Stimulated activated CD8-positive, alpha-beta memory T cell treated with anti-CD3 and anti-CD28 coated beads, Interleukin-15, amount 100 ng/mL, for 48 hours (primary cell): Measurements from ENCODE around the gene ACTR1A.
A peak's percentile ranks its signal among the peaks of the same experiment; 100 is the strongest.
"Not testable (repeated sequence)": the region's sequence is repeated elsewhere in the genome, so short reads cannot be mapped to it uniquely, and the experiment has no call there.

Source experiments
- DNase-seq, 2 donors: peaks; one replicate each; pipeline ENCODE4 v3.0.0-alpha.2; 2020; ENCODE audit warnings: low read depth in 2 of 2

ACTR1A gene

DNA sequence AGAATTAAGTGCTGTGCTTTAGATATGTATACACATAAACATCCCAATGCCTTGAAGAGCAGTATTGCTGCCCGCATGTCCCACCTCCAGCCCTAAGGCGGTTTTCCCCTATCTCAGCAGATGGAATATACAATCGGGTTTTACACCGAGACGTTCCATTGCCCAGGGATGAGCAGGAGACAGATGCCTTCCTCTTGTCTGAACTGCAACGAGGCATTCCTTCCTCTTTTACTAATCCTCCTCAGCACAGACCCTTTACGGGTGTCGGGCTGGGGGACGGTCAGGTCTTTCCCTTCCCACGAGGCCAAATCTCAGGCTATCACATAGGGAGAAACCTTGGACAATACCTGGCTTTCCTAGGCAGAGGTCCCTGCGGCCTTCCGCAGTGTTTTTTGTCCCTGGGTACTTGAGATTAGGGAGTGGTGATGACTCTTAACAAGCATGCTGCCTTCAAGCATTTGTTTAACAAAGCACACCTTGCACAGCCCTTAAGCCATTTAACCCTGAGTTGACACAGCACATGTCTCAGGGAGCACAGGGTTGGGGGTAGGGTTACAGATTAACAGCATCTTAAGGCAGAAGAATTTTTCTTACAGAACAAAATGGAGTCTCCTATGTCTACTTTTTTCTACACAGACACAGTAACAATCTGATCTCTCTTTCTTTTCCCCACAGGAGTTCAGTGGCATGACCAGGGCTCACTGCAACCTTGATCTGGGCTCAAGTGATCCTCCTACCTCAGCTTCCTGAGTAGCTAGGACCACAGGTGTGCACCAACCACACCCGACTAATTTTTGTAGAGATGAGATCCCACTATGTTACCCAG, 47.6 kb downstream of the ACTR1A start:
- not testable (repeated sequence) for DNase-seq

DNA sequence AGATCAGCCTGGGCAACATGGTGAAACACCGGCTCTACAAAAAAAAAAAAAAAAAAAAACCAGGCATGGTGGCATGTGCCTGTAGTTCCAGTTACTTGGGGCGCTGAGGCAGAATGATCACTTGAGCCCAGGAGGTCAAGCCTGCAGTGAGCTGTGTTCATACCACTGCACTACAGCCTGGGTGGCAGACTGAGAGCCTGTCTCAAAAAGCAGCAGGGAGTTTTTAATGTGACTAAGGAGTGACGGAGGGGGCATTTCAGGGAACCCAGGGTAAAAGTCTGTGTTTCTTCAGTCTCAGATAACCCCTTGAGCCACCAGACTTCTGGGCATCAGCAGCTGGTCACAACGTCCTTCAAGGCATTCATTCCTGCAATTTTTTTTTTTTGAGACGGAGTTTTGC, 49.0 kb downstream of the ACTR1A start:
- no peak for DNase-seq

DNA sequence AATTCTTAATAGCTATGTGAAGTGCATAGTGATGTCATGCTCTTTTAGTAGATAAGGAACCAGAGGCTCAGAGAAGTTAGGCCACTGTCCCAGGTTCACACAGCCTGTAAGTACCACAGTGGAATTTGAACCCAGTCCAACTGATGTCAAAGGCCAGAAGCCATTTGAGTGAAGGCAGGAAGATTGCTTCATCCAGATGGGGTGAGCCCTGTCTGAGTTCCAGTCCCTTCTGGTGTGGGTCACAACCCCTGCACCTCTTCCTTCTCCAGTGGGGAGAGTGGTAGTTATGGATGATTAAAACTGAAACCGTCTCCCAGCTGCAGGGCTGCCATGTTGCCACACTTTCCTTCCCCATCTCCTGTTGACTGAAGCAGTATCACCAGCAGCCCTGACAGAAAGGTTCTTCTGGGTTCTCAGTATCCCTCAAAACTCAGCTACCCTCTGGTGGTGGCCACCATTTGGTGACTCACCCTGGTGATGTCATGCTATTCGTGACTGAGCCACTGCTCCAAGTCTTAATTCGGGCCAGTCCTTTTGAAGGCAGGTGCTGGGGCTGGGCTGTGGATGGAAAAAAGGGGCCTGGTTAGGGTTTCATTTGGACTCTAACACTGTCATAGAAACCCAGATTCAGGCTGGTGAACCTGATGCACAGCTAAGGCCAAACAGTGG, 49.7 kb downstream of the ACTR1A start:
- peak; percentile 73 to 81 for DNase-seq

GRCh38 chr10:102451105-102451969, 51.2 kb downstream of the ACTR1A start, which contains the start of gene C10orf95:
Gene C10orf95, minus strand, starts transcription at chr10:102451543. Its CDS starts 450 bp downstream, at chr10:102451093.
- DNase-seq: no peak

DNA sequence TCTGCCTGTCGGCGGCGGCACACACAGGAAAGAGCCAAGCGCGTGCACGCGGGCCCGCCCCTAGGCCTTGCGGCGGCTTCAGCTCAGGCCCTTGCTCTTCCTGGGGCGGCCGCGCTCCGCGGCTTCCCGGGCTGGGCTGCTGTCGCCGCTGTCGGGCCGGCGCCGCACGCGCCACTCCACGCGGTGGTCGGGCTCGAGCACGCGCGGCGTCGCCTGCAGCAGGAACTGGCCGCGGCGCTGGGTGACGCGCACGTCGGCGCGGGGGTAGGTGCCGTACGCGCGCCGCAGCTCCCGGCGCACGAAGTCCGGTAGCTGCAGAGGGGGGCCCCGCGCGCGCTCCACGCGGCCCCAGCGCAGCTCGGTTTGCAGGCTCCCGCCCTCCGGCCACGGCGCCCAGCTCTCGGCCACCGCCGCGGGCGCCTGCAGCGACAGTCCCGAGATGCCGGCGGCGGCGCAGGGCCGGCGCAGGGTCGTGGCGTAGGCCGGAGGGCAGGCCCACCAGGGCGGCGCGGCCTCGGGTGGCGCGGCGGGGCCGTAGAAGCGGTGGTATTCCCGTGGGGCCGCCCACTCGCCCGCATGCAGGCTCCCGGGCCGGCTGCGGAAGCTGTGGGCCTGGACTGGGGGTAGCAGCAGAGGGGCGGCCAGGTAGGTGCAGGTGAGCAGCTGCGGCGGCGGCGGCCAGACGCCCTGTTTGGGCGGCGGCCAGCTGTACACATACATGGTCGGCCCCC, 52.0 kb downstream of the ACTR1A start:
- DNase-seq: peak; percentile 81 to 85

- DNase-seq: no peak
Measured at GRCh38 chr10:102450124-102450373, 52.5 kb downstream of the ACTR1A start.

DNA sequence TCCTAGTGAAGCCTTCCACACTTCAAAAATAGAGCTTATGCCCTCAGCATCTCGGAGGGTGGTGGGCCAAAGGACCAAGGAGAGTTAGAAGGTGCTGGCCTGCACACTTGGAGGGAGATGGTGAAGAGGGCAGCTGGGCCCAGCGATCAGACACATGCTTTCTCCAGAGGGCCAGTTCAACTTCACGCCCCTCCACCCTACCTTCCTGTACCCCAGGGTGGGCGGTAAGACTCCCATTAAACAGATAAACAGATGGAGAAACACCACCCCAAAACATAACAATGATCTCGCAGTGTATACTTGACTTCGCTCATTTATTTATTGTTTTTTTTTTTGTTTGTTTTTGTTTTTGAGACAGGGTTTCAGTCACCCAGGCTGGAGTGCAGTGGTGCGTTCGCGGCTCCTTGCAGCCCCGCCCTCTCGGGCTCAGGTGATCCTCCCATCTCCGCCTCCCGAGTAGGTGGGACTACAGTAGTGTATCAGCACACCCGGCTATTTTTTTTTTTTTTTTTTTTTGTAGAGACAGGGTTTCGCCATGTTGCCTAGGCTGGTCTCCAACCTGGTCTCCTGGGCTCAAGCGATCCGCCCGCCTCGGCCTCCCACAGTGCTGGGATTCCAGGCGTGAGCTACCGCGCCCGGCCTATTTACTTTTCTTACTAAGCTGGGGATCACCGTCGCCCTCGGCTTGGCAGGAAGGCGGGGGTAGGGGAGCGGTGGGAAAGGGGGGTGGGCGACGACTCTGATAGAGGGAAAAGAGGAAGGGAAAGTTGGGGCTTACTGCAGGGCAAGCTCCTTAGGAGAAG, 53.0 kb downstream of the ACTR1A start:
- peak; percentile 76 to 78 for DNase-seq

DNA sequence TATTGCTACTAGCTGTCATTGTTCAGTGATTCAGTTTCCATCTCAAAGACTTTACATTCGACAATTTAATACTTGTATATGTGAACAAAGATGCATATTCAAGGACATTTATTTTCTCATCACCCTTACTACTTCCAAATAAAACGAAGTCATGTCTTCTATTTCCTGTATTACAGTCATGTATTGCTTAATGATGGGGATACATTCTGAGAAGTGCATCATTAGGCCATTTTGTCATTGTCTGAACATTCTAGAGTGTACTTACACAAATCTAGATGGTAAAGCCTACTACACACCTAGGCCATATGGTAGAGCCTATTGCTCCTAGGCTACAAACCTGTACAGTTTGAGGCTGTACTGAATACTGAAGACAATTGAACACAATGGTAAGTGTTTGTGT, 57.7 kb downstream of the ACTR1A start:
- no peak for DNase-seq

GRCh38 chr10:102438374-102438773, 64.1 kb downstream of the ACTR1A start:
- DNase-seq: no peak

DNA sequence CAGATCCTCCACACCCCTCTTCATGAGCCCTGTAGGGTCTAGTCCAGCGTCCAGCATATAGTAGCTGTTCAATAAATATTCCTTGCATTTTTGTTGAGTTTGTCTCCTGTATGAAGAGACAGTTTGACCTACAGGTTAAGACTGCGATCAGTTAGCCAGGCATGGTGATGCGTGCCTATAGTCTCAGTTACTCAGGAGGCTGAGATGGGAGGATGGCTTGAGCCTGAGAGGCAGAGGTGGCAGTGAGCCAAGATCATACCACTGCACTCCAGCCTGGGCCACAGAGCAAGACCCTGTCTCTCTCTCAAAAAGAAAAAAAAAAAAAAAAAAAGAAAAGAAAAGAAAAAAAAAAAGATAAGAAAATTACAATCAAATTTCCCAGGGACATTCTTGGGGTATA, 65.0 kb downstream of the ACTR1A start:
- no peak for DNase-seq

DNA sequence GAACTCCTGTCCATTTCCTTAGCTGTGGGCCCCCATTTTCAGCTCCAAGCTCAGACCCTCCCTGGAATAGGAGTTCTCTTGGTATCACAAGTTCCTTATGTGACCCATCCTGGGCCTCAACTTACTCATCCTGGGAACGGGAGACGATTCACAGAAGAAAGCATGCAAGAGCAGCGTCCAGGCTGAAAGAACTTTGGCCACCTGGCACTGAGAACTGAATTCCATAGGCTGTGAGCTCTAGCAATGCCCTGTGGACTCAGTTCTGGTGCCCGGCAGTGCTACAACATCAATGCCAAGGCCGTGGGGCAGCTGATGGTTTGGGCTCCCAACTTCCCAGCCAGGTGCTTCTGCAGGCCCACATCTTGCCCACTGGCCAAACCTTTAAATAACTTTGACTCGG, 66.2 kb downstream of the ACTR1A start:
- DNase-seq: no peak

DNA sequence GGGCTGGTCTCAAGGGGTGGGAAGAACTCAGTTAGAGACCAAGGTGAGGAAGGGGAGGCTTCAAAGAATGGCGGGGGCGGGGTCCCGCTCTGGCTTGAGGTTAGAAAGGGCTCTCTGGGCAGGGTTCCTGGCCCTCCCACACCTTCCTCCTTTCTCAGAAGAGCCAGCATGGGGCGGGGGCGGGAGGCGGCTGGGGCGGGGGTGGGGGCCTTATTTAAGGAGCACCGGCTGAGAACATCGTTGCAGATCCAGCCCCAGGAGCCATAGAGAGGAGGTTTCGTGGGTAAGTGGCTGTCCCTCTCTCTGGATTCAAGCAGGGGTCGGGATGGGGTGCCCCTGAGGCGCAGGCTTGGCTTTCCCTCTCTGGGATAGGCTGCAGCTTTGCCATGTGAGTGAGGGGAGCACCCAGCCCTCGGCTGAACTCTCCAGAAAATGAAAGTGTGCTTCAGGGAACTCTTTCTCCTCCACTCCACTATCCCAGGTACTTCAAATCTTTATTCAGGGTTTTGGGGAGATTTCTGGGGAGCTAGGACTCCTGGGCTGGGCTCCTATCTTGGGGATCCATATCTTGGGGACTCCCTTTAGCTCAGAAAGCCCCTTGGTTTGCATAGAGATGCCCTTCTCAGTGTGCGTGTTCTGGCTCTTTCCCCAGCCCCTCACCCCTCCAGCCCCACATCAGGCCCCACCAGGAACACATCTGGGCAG, 66.8 kb downstream of the ACTR1A start:
- DNase-seq: peak in 1 of 2 donors; percentile 62

DNA sequence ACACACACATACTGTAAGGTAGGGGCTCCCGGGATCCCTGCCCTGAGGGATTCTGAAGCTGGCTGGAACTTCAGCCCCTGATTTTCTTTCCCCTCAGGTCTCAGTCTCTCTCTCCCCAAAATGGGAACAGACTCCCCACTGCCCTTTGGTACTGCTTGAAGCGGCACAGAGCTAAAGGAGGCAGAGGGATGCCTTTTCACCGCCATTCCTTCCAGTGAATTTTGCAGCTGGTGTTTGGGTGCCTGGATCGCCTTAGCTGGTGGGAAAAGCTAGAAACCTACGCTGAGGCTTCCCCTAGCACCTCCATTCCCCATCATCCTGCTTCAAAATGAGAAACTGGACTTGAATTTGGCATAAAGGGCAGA, 67.4 kb downstream of the ACTR1A start:
- DNase-seq: no peak

DNA sequence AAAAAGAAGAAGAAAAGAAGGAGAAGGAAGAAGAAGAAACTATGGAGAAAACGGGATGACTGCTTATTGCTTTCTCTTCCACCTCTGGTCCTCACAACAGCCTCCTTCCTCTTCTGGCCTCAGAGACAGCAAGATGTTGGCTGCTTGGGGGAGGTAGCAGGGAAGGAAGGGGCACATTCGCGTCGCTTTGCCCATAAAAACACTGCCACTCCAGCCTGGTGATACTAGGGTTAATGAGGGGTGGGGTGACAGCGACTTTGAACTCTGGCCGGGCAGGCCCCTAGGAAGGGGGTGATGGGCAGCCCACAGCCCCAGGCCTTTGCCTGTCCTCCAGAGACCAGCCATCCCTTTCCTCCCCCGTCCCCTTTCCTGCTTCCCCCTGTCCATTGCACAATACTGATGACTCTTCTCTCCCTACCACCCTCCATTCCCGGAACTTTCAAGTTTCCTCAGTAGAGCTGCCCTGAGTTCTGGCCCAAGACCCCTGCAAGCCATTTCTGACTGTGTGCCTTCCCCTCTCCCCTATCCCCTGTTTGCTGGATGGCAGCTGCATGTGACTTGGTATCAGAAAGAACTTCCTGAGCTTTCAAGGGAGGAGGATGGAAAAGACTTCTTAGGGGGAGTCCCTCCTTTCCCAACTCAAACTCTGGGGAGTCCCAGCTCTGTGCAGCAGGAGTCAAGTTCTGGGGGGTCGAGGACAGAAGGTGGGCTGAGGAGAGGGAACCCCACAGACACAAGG, 67.9 kb downstream of the ACTR1A start:
- no peak for DNase-seq

GRCh38 chr10:102433619-102434046, 68.9 kb downstream of the ACTR1A start:
- no peak for DNase-seq

DNA sequence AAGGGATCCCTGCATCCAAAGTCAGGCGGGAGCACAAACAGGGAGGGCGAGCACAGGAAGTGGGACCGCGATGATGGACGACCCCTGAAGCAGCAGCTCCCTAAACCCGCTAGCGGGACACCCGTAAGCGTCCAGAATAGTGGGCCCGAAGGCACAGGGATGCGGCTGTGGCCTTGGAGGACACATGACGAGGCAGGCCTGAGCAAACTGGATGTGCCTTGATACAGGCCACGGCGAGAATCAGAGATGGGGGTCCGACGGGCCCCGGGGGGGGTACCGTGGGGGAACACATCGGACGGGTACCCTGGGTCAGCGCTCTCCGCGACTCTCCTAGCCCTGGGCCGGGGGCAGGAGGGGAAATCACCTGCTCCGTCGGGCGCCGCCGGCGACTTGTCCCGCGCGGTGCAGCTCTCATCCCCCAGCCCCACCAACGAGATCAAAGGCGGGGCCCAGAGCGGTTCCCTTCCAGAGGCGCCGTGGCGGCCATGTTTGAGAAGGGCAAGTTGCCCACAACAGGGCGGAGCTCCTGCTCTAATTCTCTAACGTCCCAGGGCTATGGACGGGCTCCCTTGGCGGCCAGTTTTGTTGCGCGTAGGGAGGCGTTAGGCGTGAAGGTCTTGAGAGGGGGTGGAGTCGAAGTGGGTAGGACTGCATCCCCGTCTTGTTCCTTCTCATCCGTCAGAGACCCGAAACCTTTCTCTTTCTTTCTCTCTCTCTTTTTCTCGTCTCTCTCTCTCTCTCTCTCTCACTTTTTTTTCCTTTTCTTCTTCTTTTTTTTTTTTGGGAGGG, 70.2 kb downstream of the ACTR1A start, which contains the start of gene CUEDC2:
TSS of gene CUEDC2 (minus strand) at position 413 of the 789 bp plus-strand sequence. CDS start 7,386 bp downstream, outside the sequence.
- DNase-seq: peak; percentile 93 to 95

GRCh38 chr10:102431452-102432124, 70.9 kb downstream of the ACTR1A start:
- DNase-seq: no peak

- no peak for DNase-seq
Measured at GRCh38 chr10:102429468-102429867, 73.0 kb downstream of the ACTR1A start.
